Measurements from ENCODE around the gene DAW1.

Gene DAW1

DNA sequence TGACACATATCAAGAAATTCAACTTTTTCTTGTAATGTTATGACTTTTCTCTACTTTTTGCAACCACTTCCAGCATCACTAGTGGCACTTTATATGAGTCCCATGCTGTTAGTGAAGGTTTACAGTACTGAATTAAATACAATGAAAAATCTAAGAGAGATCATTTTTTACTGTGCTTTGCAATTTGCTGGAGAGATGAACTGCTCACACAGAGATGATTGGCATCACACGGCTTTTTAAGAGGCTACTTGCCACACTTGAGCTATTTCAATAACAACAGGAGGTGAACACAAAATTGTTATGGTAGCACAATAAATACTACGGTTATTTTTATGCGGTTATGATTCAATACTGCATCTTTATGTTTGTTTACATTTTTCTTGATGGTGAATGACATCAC, 88.9 kb downstream of the DAW1 start:
- TF ChIP-seq, protein P1, sequence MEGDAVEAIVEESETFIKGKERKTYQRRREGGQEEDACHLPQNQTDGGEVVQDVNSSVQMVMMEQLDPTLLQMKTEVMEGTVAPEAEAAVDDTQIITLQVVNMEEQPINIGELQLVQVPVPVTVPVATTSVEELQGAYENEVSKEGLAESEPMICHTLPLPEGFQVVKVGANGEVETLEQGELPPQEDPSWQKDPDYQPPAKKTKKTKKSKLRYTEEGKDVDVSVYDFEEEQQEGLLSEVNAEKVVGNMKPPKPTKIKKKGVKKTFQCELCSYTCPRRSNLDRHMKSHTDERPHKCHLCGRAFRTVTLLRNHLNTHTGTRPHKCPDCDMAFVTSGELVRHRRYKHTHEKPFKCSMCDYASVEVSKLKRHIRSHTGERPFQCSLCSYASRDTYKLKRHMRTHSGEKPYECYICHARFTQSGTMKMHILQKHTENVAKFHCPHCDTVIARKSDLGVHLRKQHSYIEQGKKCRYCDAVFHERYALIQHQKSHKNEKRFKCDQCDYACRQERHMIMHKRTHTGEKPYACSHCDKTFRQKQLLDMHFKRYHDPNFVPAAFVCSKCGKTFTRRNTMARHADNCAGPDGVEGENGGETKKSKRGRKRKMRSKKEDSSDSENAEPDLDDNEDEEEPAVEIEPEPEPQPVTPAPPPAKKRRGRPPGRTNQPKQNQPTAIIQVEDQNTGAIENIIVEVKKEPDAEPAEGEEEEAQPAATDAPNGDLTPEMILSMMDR (conservative IDR thresholded peaks at IDR 0.05; ENCODE audit: control insufficient read depth, insufficient read depth, low read depth, low read length): no peak
- DNase-seq (ENCODE audit: low read depth): no peak

DNA sequence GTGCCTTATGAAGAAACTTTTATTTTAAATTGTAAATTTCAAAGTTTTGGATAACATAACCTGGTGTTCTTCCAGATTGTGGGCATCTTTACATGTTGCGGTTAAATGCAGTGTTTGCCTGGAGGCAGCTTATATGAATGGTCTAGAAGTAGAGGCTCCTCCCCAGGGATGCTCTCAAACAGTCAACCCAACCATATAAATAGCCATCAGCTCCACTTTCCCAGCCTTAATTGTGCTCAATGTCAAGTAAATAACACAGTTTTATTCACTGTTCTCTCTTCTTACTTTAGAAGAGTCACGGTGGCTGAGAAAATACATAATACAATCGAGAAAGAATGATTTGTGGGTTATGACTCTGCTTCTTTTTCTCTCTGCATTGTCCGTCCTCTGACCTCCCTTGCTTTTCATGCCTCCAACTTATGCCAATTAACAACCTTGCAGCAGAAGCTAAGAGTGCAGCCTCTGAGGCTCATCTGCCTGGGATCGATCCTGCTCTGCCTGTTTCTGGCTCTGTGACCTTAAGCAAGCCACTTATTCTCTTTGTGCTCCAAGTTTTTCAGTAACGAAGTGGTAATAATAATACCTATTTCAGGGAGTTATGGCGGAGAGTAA, 100.3 kb downstream of the DAW1 start:
- no peak overlapping the region for H3K4me3 ChIP-seq (ENCODE audit: control insufficient read depth, low read depth, low read length)
- DNase-seq (ENCODE audit: low read depth): no peak
- TF ChIP-seq, protein P1 (conservative IDR thresholded peaks at IDR 0.05; ENCODE audit: control insufficient read depth, insufficient read depth, low read depth, low read length): no peak

More for the DNA sequence above, 88.9 kb downstream of the DAW1 start:
- H3K4me3 ChIP-seq (ENCODE audit: control insufficient read depth, low read depth, low read length): no peak overlapping the region

DNA sequence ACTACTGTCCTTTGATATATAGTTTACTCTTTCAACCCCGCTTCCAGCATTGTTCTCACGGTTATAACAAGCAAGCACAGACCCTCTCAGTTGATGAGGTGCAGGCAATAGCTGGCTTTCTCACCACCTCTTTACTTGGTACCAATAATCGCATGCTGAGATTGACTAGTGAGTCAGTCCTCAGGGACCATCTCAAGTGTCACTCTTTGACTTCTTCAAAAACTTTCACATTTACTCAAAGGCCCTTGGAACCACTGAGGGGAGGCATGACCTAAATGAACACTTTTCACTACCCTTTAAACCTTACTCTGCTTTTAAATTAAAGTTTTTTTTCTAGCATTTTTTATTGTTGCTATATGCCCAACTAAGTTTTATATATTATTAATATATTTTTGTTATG, 101.8 kb downstream of the DAW1 start:
- DNase-seq (ENCODE audit: low read depth): no peak

More for the DNA sequence above, 101.8 kb downstream of the DAW1 start:
- H3K4me3 ChIP-seq (ENCODE audit: control insufficient read depth, low read depth, low read length): no peak overlapping the region
- TF ChIP-seq, protein P1 (conservative IDR thresholded peaks at IDR 0.05; ENCODE audit: control insufficient read depth, insufficient read depth, low read depth, low read length): no peak
